ENCODE measurements around the gene NRIP3. TPM values are rescaled to one million over a fixed set of nuclear protein-coding genes. Genes with fewer than 3 reads are reported as not detected.
"Not testable (repeated sequence)": the region's sequence is repeated elsewhere in the genome, so short reads cannot be mapped to it uniquely, and the experiment has no call there.

NRIP3 gene
- total and polyA plus RNA-seq, 4 donors: under 0.01 to 1.0 (median 0.07) TPM; not detected in 1

GRCh38 chr11:9014826-9015225 is 11.0 kb upstream of the NRIP3 start:
- TF ChIP-seq FOXA1 (IDR thresholded peaks at IDR 0.05): no peak
- no peak for TF ChIP-seq RXRA (IDR thresholded peaks at IDR 0.05)
- no peak for TF ChIP-seq TAF1 (conservative IDR thresholded peaks at IDR 0.05)
- no peak for TF ChIP-seq RAD21 (IDR thresholded peaks at IDR 0.05)
- TF ChIP-seq, protein P1, sequence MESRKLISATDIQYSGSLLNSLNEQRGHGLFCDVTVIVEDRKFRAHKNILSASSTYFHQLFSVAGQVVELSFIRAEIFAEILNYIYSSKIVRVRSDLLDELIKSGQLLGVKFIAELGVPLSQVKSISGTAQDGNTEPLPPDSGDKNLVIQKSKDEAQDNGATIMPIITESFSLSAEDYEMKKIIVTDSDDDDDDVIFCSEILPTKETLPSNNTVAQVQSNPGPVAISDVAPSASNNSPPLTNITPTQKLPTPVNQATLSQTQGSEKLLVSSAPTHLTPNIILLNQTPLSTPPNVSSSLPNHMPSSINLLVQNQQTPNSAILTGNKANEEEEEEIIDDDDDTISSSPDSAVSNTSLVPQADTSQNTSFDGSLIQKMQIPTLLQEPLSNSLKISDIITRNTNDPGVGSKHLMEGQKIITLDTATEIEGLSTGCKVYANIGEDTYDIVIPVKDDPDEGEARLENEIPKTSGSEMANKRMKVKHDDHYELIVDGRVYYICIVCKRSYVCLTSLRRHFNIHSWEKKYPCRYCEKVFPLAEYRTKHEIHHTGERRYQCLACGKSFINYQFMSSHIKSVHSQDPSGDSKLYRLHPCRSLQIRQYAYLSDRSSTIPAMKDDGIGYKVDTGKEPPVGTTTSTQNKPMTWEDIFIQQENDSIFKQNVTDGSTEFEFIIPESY (IDR thresholded peaks at IDR 0.05): no peak
- TF ChIP-seq MAX (IDR thresholded peaks at IDR 0.05): no peak
- TF ChIP-seq, protein P2, sequence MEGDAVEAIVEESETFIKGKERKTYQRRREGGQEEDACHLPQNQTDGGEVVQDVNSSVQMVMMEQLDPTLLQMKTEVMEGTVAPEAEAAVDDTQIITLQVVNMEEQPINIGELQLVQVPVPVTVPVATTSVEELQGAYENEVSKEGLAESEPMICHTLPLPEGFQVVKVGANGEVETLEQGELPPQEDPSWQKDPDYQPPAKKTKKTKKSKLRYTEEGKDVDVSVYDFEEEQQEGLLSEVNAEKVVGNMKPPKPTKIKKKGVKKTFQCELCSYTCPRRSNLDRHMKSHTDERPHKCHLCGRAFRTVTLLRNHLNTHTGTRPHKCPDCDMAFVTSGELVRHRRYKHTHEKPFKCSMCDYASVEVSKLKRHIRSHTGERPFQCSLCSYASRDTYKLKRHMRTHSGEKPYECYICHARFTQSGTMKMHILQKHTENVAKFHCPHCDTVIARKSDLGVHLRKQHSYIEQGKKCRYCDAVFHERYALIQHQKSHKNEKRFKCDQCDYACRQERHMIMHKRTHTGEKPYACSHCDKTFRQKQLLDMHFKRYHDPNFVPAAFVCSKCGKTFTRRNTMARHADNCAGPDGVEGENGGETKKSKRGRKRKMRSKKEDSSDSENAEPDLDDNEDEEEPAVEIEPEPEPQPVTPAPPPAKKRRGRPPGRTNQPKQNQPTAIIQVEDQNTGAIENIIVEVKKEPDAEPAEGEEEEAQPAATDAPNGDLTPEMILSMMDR (IDR thresholded peaks at IDR 0.05; ENCODE audit: low read depth, low read length, missing input control): no peak
- TF ChIP-seq ATF3 (IDR thresholded peaks at IDR 0.05): no peak
- no peak for TF ChIP-seq YY1 (IDR thresholded peaks at IDR 0.05)
- TF ChIP-seq HNF4G (IDR thresholded peaks at IDR 0.05): no peak
- TF ChIP-seq SP1 (IDR thresholded peaks at IDR 0.05): no peak
- WGBS: 94% methylated on average over 3 of the region's 3 CpGs
- Histone ChIP-seq H3K36me3 (ENCODE audit: control insufficient read depth in 4 of 4, insufficient read depth in 3 of 4, low read depth in 1 of 4, low read length in 3 of 4) (no peaks in the 10 kb centered on the region), H3K4me3 (ENCODE audit: low read depth in 1 of 3, low read length in 3 of 3) (no peak overlapping the region), H3K9me3 (ENCODE audit: control insufficient read depth in 4 of 4, low read length in 3 of 4) (no peaks in the 10 kb centered on the region), H3K9ac (ENCODE audit: low read depth in 1 of 2, low read length in 2 of 2) (no peak overlapping the region), H3K27me3 (ENCODE audit: control insufficient read depth in 4 of 4, insufficient read depth in 4 of 4, low read length in 3 of 4) (no peaks in the 10 kb centered on the region), H3K4me1 (ENCODE audit: control insufficient read depth in 4 of 4, insufficient read depth in 4 of 4, low read length in 3 of 4) (no peaks in the 10 kb centered on the region), H3K27ac (ENCODE audit: low read depth in 1 of 2, low read length in 2 of 2) (no peak overlapping the region)
- DNase-seq (ENCODE audit: low spot score): no peak

- no peaks in the 10 kb centered on the region for H3K4me1 ChIP-seq (ENCODE audit: control insufficient read depth in 4 of 4, insufficient read depth in 4 of 4, low read length in 3 of 4)
- H3K36me3 ChIP-seq (ENCODE audit: control insufficient read depth in 4 of 4, insufficient read depth in 3 of 4, low read depth in 1 of 4, low read length in 3 of 4): no peaks in the 10 kb centered on the region
- DNase-seq (ENCODE audit: low spot score): no peak
- no peak overlapping the region for H3K4me3 ChIP-seq (ENCODE audit: low read depth in 1 of 3, low read length in 3 of 3)
- TF ChIP-seq, protein P3, sequence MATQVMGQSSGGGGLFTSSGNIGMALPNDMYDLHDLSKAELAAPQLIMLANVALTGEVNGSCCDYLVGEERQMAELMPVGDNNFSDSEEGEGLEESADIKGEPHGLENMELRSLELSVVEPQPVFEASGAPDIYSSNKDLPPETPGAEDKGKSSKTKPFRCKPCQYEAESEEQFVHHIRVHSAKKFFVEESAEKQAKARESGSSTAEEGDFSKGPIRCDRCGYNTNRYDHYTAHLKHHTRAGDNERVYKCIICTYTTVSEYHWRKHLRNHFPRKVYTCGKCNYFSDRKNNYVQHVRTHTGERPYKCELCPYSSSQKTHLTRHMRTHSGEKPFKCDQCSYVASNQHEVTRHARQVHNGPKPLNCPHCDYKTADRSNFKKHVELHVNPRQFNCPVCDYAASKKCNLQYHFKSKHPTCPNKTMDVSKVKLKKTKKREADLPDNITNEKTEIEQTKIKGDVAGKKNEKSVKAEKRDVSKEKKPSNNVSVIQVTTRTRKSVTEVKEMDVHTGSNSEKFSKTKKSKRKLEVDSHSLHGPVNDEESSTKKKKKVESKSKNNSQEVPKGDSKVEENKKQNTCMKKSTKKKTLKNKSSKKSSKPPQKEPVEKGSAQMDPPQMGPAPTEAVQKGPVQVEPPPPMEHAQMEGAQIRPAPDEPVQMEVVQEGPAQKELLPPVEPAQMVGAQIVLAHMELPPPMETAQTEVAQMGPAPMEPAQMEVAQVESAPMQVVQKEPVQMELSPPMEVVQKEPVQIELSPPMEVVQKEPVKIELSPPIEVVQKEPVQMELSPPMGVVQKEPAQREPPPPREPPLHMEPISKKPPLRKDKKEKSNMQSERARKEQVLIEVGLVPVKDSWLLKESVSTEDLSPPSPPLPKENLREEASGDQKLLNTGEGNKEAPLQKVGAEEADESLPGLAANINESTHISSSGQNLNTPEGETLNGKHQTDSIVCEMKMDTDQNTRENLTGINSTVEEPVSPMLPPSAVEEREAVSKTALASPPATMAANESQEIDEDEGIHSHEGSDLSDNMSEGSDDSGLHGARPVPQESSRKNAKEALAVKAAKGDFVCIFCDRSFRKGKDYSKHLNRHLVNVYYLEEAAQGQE (IDR thresholded peaks at IDR 0.05): no peak
- TF ChIP-seq SP1 (IDR thresholded peaks at IDR 0.05): no peak
- no peak for TF ChIP-seq FOXA2 (IDR thresholded peaks at IDR 0.05)
- no peak for TF ChIP-seq MAX (IDR thresholded peaks at IDR 0.05)
- no peak for TF ChIP-seq GABPA (IDR thresholded peaks at IDR 0.05 in 1 of 2, conservative IDR thresholded peaks at IDR 0.05 in 1 of 2)
- TF ChIP-seq HNF4G (IDR thresholded peaks at IDR 0.05): no peak
- TF ChIP-seq EGR1 (IDR thresholded peaks at IDR 0.05; ENCODE audit: low read depth in 2 of 2): no peak
- TF ChIP-seq NR2F2 (IDR thresholded peaks at IDR 0.05): no peak
- no peak overlapping the region for H3K27ac ChIP-seq (ENCODE audit: low read depth in 1 of 2, low read length in 2 of 2)
- no peak overlapping the region for H3K9ac ChIP-seq (ENCODE audit: low read depth in 1 of 2, low read length in 2 of 2)
- WGBS: 85% methylated on average over 4 of the region's 4 CpGs
- no peaks in the 10 kb centered on the region for H3K27me3 ChIP-seq (ENCODE audit: control insufficient read depth in 4 of 4, insufficient read depth in 4 of 4, low read length in 3 of 4)
- no peaks in the 10 kb centered on the region for H3K9me3 ChIP-seq (ENCODE audit: control insufficient read depth in 4 of 4, low read length in 3 of 4)
Observed at GRCh38 chr11:9013373-9013772, 9.6 kb upstream of the NRIP3 start.

DNA sequence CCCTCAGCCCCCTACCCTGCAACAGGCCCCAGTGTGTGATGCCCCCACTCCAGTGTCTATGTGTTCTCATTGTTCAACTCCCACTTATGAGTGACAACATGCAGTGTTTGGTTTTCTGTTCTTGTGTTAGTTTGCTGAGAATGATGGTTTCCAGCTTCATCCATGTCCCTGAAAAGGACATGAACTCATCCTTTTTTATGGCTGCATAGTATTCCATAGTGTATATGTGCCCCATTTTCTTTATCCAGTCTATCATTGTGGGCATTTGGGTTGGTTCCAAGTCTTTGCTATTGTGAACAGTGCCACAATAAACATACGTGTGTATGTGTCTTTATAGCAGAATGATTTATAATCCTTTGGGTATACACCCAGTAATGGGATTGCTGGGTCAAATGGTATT is 5.7 kb upstream of the NRIP3 start:
- H3K9me3 ChIP-seq (ENCODE audit: control insufficient read depth in 4 of 4, low read length in 3 of 4); H3K4me3 ChIP-seq (ENCODE audit: low read depth in 1 of 3, low read length in 3 of 3); H3K27me3 ChIP-seq (ENCODE audit: control insufficient read depth in 4 of 4, insufficient read depth in 4 of 4, low read length in 3 of 4); H3K9ac ChIP-seq (ENCODE audit: low read depth in 1 of 2, low read length in 2 of 2); H3K4me1 ChIP-seq (ENCODE audit: control insufficient read depth in 4 of 4, insufficient read depth in 4 of 4, low read length in 3 of 4); DNase-seq (ENCODE audit: low spot score); H3K27ac ChIP-seq (ENCODE audit: low read depth in 1 of 2, low read length in 2 of 2); H3K36me3 ChIP-seq (ENCODE audit: control insufficient read depth in 4 of 4, insufficient read depth in 3 of 4, low read depth in 1 of 4, low read length in 3 of 4): not testable (repeated sequence)
- whole genome bisulfite sequencing: 73% methylated on average over 1 of the region's 1 CpG

All from liver (tissue), 9 donors.